Measurements from ENCODE around the gene IL4I1.
"Not testable (repeated sequence)": the region's sequence is repeated elsewhere in the genome, so short reads cannot be mapped to it uniquely, and the experiment has no call there.

The IL4I1 gene, protein sequence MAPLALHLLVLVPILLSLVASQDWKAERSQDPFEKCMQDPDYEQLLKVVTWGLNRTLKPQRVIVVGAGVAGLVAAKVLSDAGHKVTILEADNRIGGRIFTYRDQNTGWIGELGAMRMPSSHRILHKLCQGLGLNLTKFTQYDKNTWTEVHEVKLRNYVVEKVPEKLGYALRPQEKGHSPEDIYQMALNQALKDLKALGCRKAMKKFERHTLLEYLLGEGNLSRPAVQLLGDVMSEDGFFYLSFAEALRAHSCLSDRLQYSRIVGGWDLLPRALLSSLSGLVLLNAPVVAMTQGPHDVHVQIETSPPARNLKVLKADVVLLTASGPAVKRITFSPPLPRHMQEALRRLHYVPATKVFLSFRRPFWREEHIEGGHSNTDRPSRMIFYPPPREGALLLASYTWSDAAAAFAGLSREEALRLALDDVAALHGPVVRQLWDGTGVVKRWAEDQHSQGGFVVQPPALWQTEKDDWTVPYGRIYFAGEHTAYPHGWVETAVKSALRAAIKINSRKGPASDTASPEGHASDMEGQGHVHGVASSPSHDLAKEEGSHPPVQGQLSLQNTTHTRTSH

DNA sequence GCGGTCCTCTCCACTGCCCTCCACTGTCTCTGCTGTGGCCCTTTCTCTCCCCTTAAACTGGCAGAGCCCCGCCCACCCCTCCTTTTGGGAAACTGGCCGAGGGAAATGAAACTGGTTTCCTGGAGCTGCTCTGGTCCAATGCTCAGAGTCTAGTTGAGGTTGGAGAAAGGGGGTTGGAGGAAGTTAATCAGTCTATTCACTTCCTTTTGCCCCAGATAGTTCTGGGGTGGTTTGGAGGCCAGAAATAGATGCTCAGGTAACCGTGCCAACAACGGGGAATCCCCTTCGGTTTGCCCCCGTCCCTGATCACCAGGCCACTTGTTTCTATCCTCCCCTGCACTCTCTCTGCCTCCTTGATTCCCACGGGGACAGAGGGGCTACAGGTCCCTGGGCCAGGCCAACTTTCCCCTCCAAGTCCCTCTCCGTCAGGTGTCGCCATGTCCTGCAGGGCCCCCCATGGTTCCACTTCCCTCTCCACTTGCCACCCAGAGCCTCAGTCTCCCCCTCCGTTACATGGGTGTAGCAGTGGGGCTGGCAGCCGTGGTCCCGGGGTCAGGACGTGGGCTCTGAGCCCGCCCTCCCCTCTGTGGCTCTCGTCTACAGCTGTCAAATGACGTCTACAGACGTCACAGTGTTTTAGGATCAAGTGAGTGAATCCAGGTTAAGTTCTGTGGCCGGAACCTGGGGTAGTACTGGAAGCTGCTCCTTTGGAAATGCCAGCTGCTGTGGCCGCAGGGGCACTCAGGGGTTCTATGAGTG is at the start of gene IL4I1:
Gene IL4I1 (minus strand): TSS at position 25 of the 759 bp plus-strand sequence. CDS start 727 bp downstream, outside the sequence.
- DNase-seq (ENCODE audit: low read depth in 2 of 2), result no peak

DNA sequence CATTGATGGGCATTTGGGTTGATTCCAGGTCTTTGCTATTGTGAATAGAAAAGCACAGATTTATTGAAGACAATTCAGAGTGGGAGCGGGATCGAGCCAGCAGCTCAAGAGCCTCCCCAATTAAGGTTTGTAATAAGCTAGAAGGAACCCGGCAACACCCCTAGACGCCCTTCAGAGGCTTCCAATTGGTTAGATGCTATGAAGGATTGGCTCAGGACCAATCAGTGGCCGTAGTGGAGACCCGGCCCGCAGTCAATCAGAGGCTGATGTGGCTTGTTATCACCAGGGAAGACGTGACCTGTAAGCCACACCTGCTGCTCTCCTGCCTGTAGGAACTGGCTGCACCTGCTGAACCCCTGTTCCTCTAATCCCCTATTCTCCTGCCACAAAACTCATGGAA is 49.7 kb upstream of the IL4I1 start:
- no peak for DNase-seq (ENCODE audit: low read depth in 2 of 2)

DNA sequence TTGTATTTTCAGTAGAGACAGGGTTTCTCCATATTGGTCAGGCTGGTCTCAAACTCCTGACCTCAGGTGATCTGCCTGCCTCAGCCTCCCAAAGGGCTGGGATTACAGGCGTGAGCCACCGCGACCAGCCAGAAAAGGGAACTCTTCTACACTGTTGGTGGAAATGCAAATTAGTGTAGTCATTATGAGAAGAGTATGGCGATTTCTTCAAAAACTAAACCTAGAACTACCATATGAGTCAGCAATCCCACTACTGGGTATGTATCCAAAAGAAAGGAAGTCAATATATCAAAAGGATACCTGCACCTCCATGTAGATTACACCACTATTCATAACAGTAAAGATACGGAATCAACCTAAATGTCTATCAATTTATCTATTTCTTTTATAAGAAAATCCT is 47.9 kb upstream of the IL4I1 start:
- not testable (repeated sequence) for DNase-seq (ENCODE audit: low read depth in 2 of 2)

DNA sequence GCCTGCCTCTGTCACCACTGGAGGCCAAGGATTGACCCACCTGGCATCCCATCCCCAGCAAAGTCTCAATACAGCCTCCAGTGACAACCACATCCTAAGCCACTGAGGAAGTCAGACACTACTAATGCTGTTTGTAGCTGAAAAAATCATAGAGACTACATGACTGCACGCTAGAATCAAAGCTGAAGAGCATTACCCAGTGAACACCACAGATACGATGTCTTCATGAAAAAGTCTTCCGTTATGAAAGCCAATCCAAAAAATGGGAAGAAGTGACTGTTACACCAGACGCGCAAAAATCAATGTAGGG is 43.8 kb upstream of the IL4I1 start:
- no peak for DNase-seq (ENCODE audit: low read depth in 2 of 2)

DNA sequence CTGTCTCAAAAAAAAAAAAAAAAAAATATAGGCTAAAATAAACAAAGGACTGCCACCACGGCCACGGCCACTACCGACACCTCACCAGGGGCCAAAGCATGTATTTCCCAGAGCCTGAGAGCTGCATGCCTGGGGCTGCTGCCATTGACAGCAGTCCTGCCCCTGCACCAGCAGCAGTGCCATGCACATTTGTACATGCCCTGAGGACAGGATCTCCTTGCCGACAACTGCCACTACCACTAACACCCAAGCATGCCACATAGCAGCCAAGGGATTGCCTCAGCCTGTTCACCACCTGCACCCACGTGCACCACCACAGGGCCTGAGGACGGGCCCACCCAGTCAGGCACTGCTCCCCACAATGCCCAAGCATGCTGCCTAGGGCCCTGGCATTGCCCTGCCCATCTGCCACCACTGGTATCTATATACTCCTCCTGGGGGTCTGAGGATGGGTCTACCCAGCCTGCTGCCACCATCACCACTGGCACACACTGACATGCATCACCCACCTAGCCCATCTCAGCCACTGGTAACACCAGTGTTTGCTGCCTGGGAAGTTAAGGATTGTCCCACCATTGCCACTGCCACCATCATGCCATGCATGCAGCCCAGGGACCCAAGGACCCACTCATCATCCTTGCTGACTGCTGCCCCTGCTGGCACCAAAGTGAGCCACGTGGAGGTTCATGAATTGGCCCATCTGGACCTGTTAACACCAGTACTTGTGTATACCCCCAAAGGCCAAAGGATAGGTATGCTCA is 43.2 kb upstream of the IL4I1 start:
- DNase-seq (ENCODE audit: low read depth in 2 of 2), result no peak

DNA sequence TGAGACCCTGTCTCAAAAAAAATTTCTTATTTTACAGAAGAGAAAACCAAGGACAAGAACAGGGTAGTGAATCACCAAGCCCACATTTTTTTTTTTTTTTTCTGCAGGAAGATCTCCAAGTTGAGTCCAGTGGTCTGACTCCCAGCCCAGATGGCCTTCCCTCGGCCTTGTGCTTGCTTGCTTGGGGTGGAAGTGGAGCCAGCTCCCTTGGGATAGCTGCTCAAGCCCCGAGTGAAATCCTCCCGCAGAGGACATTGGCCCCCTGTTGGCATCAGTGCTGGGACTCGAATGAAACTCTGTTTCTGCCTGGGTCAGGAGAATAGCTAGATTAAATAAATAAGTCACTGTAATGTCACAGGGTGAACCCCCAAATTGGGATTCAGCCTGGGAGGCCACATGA is 42.0 kb upstream of the IL4I1 start:
- DNase-seq (ENCODE audit: low read depth in 2 of 2), result no peak

DNA sequence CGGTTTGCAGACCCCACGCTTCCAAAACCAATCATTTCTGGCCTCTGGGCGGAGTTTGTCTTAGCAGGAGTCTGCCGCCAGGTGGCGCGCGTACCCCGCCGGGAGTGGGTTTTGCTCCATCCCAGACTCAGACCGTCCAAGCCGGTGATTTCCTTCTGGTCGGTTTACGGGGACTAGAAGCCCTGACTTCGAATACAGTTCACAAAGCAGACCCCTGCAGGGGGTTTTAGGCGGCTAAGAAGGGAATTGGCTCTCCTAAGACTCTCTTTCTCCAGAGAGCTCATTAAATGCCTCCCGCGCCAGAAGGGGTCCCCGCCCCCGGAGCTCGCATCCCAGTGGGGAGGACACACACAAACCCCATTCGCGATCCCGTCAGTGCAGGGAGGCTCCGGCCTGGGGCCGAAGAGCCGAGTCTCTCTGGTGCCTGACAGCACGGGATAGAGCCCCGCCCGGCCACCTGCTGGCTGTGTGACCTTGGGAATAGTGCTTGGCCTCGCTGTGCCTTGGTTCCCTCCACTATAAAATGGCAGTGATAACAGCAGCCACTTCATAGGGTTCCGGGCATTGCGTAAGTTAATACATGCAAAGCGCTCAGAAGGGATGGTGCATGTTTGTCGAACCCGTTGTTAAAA is 41.2 kb upstream of the IL4I1 start:
- peak in 1 of 2 experiments; percentile 17 for DNase-seq (ENCODE audit: low read depth in 2 of 2)

DNA sequence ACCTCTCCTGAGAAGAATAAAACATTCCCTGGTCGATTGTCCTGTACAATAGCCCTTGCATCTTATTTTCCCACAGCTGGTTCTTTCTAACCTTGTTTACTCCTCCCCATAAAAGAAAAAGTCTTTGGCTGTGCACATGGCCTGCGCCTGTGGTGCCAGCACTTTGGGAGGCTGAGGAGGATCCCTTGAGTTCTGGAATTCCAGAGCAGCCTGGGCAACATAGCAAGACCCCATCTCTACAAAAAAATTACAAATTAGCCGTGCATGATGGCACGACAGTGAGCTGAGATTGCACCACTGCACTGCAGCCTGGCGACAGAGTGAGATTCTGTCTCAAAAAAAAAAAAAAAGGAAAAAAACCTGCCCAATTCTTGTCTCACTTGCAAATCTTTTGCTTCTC is 39.9 kb upstream of the IL4I1 start:
- no peak for DNase-seq (ENCODE audit: low read depth in 2 of 2)

DNA sequence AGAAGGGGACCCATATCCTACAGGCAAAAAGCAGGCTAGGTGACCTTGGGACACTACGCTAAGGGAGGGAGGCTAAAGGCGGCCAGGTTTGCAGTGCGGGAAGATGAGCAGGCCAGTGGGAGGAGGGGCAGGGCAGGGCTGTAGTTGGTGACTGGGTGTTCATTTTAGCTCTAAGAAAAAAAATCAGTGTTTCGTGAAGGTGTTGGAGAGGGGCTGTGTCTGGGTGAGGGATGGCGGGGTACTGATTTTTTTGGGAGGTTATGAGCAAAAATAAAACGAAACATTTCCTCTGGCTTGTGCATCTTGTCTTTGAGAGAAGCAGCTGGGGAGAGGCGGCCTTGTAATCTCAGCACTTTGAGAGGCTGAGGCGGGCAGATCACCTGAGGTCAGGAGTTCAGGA is 37.0 kb upstream of the IL4I1 start:
- DNase-seq (ENCODE audit: low read depth in 2 of 2), result no peak

DNA sequence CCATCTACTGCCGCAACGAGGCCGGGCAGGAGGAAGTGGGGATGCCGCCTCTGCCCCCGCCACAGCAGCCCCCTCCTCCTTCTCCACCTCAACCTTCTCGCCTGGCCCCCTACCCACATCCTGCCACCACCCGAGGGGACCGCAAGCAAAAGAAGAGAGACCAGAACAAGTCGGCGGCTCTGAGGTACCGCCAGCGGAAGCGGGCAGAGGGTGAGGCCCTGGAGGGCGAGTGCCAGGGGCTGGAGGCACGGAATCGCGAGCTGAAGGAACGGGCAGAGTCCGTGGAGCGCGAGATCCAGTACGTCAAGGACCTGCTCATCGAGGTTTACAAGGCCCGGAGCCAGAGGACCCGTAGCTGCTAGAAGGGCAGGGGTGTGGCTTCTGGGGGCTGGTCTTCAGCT is 36.0 kb upstream of the IL4I1 start:
- DNase-seq (ENCODE audit: low read depth in 2 of 2), result no peak

DNA sequence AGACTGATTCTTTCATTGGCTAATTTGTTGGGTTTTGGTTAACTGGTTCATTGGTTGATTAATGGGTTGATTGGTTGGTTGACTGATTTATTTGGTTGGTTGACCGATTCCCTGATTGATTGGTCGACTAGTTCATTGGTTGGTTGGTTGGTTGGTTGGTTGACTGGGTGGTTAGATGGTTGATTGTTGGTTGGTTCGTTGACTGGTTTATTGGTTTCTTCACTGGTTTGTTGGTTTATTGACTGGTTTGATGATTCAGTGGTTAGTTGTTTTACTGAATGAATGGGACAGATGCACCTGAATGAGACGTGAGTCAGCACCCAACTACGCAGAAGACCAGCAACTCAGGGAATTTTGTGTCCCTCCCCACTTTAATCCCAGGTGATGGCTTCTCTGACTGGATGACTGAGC is 35.4 kb upstream of the IL4I1 start:
- no peak for DNase-seq (ENCODE audit: low read depth in 2 of 2)

DNA sequence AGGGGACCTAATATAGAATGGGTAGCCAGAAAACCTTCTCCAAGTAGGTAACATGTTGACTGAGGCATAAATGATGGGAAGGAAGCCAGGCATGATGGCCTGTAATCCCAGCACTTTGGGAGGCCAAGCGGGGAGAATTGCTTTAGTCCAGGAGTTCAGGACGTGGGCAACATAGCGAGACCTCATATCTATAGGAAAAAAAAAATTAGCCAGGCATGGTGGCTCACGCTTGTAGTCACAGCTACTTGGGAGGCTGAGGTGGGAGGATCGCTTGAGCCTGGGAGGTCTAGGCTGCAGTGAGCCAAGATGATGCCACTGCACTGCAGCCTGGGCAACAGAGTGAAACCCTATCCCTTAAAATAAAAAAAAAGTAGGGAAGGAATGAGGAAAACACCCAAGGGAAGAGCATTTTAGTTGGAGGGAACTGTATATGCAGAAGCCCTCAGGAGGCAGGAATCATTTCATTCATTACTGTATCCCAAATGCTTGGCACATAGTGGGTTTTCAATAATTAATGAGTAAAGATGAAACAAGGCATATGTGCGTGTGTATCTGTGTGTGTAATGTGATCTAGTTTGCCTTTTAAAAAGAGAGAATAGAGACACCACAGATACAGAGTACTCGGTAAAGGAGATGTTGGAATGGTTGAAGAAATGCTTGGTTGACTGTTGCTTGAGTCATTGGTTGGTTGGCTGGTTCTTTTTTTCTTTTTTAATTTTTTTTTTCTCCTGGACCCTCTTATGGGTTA is 34.8 kb upstream of the IL4I1 start:
- no peak for DNase-seq (ENCODE audit: low read depth in 2 of 2)

DNA sequence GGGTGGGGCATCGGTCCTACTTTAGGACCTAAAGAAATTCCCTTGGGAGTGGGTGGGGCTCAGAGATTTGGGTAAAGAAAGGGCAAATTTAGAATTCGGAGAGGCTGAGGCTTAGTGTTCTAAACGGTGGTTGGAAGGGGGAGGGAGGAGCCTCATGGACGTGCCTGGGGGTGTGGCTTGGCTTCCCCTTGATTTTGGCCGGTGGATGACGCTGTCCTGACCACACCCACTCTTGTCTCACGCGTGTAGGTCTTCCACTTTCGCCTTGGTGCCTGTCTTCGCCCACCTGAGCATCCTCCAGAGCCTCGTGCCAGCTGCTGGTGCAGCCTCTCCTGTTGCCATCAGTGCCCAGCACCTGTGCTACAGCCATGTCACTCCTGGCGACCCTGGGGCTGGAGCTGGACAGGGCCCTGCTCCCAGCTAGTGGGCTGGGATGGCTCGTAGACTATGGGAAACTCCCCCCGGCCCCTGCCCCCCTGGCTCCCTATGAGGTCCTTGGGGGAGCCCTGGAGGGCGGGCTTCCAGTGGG is 33.9 kb upstream of the IL4I1 start:
- no peak for DNase-seq (ENCODE audit: low read depth in 2 of 2)

DNA sequence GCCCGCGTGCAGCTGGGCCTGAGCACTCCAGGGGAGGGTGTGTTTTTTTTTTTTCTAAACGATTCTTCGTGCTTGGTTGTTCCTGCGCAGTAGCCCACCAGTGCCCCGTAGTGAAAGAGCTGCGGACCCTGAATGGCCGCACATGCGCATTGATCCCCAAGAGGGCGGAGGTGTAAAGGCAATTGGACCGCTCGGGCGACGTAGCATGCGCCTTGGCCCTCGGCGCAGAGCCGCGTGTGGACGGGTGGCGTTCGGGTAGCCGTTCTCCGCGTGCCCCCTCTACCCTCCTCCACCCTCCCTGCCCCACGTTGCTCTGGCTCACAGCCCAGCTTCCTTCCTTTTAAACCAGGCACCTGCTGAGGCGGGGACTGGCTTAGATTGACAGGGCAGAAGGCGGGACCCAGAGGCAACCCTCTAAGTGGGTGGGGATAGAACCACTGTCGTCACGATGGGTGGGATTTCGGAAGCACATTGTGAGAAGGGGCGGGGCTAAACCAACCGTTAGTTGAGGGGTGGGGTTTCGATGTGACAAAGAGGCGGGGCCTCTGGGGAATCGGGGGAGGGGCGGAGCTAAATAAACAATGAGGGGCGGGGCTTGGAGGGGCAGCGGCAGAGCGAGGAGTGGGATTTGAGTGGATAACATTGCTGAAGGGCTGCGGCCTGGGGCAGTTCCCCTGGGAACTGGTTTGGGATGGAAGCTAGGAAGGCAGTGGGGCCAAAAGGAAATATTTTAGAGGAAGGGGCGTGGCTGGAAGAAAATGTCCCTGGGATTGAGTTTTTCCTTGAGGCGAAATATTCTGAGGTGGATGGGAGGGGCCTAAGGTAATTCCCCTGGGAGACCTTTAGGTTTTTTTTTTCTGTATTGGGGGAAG is 33.2 kb upstream of the IL4I1 start:
- peak; percentile 86 to 89 for DNase-seq (ENCODE audit: low read depth in 2 of 2)

DNA sequence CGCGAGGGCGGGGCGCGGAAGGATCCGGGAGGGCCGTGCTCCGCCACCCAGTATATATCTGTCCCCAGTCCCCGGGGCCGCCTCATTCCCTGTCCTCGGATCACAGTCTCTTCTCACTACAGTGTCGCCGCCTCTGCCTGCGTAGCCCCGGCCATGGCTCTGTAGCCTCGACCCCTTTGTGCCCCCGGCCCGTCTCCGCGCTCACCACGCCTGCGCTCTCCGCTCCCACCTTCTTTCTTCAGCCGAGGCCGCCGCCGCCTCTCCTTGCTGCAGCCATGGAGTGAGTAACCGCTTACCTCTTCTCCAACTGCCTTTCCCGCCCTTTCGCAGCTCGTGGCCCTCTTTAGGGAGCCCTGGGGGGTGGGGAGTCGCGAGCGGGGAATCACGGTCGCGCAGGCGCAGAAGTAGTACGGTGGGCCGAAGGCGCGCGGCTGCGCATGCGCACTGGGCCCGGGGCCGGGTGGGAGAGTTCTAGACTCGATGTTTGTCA is 32.5 kb upstream of the IL4I1 start, which contains the start of the genes ATF5 and NUP62:
Gene ATF5 (plus strand): TSS at position 85 of the 490 bp plus-strand sequence. CDS start 1,646 bp downstream, outside the sequence.
Gene NUP62 (minus strand): TSS at position 384 of the 490 bp plus-strand sequence. CDS start 19,697 bp downstream, outside the sequence.
- DNase-seq (ENCODE audit: low read depth in 2 of 2), result peak; percentile 60 to 66

DNA sequence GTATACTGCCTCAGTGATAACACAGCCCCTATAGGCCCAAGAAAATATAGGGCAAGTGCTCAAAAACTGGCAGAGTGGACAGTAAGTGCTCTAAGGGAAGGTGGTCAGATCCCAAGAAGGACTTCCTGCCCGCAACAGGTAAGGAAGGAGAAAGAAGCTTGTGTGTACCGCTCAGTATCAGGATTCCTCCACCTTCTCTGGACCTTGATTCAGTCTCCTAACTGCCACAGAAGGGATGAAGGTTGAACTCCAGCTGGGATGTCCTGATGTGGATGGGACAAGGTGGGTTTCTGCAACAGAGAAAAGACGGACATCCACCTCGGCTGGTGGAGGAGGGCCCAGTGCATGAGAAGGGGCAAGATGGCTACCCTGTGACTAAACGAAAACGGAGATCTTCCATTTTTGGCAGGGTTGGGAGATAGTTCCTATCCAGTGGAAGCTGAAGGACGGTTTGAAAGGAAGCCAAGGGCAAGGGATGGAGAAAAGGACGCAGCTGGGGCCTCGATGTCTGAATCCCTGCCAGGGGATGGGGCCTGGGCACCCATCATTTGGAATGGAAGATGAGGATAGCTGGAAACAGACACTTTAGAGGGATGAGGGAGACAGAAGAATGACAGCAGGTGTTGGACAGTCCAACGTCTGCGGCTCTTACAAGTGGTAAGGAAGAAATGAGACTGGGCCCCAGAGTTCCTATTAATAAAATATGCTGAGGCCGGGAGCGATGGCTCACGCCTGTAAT is 31.0 kb upstream of the IL4I1 start:
- DNase-seq (ENCODE audit: low read depth in 2 of 2), result no peak

DNA sequence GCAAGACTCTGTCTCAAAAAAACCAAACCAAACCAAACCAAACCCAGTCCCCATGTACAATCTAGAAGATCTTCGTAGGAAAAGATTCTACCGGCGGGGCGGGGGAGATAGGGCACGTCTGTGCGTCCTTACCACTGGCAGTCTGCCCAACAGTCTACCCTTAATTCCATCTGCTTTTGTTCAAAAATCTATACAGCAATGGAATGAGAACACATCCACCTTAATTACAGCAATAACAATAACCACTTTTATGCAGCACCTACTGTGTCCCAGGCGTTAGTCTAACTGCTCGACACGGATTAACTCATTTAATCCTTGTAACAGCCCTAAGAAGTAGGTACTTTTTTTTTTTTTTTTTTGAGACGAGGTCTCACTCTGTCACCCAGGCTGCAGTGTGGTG is 29.8 kb upstream of the IL4I1 start:
- no peak for DNase-seq (ENCODE audit: low read depth in 2 of 2)

DNA sequence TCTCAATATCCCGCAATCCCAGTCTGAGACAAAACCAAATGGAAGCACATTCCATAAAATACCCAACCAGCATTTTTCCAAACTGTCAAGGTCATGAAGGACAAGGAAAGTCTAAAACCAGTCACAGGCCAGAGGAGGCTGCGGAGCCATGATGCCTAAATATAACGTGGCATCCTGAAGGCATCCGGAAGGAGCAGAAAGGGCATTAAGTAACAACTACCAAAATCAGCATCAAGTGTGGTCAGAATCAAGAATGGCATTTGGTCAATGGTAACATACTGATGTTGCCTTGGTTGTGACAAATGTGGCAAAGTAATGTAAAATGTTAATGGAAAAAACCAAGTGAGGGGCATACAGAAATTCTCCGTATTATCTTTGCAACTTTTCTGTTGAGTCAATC is 28.8 kb upstream of the IL4I1 start:
- no peak for DNase-seq (ENCODE audit: low read depth in 2 of 2)

DNA sequence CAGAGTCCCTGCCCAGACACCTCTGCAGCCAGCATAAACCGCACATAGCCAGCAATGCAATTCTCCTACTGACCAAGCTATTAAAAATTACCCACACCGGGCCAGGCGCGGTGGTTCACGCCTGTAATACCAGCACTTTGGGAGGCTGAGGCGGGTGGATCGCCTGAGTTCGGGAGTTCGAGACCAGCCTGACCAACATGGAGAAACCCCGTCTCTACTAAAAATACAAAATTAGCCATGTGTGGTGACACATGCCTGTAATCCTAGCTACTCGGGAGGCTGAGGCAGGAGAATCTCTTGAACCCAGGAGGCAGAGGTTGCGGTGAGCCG is 28.2 kb upstream of the IL4I1 start:
- not testable (repeated sequence) for DNase-seq (ENCODE audit: low read depth in 2 of 2)
